SK-N-SH (cell line): ENCODE data around the gene SCARF2. TPM values are rescaled to one million over a fixed set of nuclear protein-coding genes. Genes with fewer than 3 reads are reported as not detected.

Source experiments
- CTCF ChIA-PET: fragments of 300-600, 350-600 bp; formaldehyde crosslinking; extraction: SDS; loops from one replicate; lab custom pipeline; 2021; lab: Yijun Ruan, JAX
- POLR2A ChIA-PET: fragments of 350-600 bp; sonication (Branson Sonifier 250); formaldehyde crosslinking; extraction: SDS; loops from one replicate; lab custom pipeline; 2020; ENCODE audit warnings: antibody characterized with exemption, inconsistent platforms; lab: Yijun Ruan, JAX
- DNase-seq: peaks from one replicate; pipeline ENCODE4 v3.0.0; 2012
- H2AFZ ChIP-seq: fragments of 200-600 bp; sonication (generic); 2 replicates; pipeline ENCODE4 v1.8.1; 2016; ENCODE audit warnings: antibody characterized with exemption, mild to moderate bottlenecking, low read depth
- H3F3A ChIP-seq: fragments of 200-600 bp; sonication (generic); replicated peaks from 2 replicates; pipeline ENCODE3; 2016; ENCODE audit warnings: antibody characterized with exemption, mild to moderate bottlenecking; ENCODE audit not compliant: insufficient read depth
- H3K27ac ChIP-seq, 2 experiments: fragments of 200-500 bp in 1 of 2; fragments of 200-600 bp in 1 of 2; sonication (Bioruptor generic) in 1 of 2; sonication (generic), shearing (Covaris generic) in 1 of 2; 2 replicates each; pipeline versions ENCODE4 v1.5.1 to v1.6.1; 2014 to 2016; ENCODE audit warnings: low read depth in 2 of 2, inconsistent platforms in 1 of 2, low read length in 1 of 2, mild to moderate bottlenecking in 1 of 2, mixed read lengths in 1 of 2
- H3K27me3 ChIP-seq: fragments of 200-600 bp; sonication (generic), shearing (Covaris generic); 2 replicates; pipeline ENCODE4 v1.6.1; 2016; ENCODE audit warnings: mixed run types; ENCODE audit not compliant: insufficient read depth
- H3K36me3 ChIP-seq, 2 experiments: fragments of 200-500 bp in 1 of 2; fragments of 200-600 bp in 1 of 2; sonication (Bioruptor generic) in 1 of 2; sonication (generic) in 1 of 2; replicated peaks in 1 of 2; 2 replicates each; pipeline versions ENCODE3 to v1.5.1; 2014 to 2016; ENCODE audit warnings: low read length in 1 of 2, mild to moderate bottlenecking in 1 of 2; ENCODE audit not compliant: insufficient read depth in 2 of 2, control insufficient read depth in 1 of 2
- H3K4me1 ChIP-seq, 2 experiments: fragments of 200-500 bp in 1 of 2; fragments of 200-600 bp in 1 of 2; sonication (Bioruptor generic) in 1 of 2; sonication (generic), shearing (Covaris generic) in 1 of 2; 2 replicates each; pipeline versions ENCODE4 v1.5.1 to v1.6.1; 2014 to 2016; ENCODE audit warnings: low read depth in 1 of 2, low read length in 1 of 2, mixed run types in 1 of 2; ENCODE audit not compliant: insufficient read depth in 2 of 2, control insufficient read depth in 1 of 2
- H3K4me2 ChIP-seq: fragments of 200-600 bp; sonication (generic), shearing (Covaris generic); 2 replicates; pipeline ENCODE4 v1.6.1; 2017; ENCODE audit warnings: mixed run types
- H3K4me3 ChIP-seq, 2 experiments: fragments of 200-500 bp in 1 of 2; fragments of 200-600 bp in 1 of 2; sonication (Bioruptor generic) in 1 of 2; sonication (generic), shearing (Covaris generic) in 1 of 2; 2 replicates each; pipeline versions ENCODE4 v1.5.1 to v1.8.1; 2014 to 2016; ENCODE audit warnings: low read depth in 2 of 2, inconsistent platforms in 1 of 2, low read length in 1 of 2, mild to moderate bottlenecking in 1 of 2, mixed read lengths in 1 of 2, moderate library complexity in 1 of 2
- H3K79me2 ChIP-seq: fragments of 200-600 bp; sonication (generic); 2 replicates; pipeline ENCODE4 v1.8.1; 2017; ENCODE audit warnings: mild to moderate bottlenecking; ENCODE audit not compliant: insufficient read depth
- H3K9ac ChIP-seq: fragments of 200-600 bp; sonication (generic); 2 replicates; pipeline ENCODE4 v1.6.1; 2017; ENCODE audit warnings: mixed run types
- H3K9me2 ChIP-seq: fragments of 200-600 bp; sonication (generic); 2 replicates; pipeline ENCODE4 v1.6.1; 2017; ENCODE audit warnings: mixed run types
- H3K9me3 ChIP-seq: fragments of 200-600 bp; sonication (generic); 2 replicates; pipeline ENCODE4 v1.6.1; 2017; ENCODE audit warnings: mixed run types, mild to moderate bottlenecking, moderate library complexity
- H4K20me1 ChIP-seq: fragments of 200-600 bp; sonication (generic); 2 replicates; pipeline ENCODE4 v1.6.1; 2017; ENCODE audit warnings: mild to moderate bottlenecking, mixed run types; ENCODE audit not compliant: insufficient read depth
- CTCF ChIP-seq: fragments of 200-600 bp; sonication (generic); IDR thresholded peaks from 2 replicates; pipeline ENCODE4 v1.6.1; 2017; ENCODE audit warnings: antibody characterized with exemption, mild to moderate bottlenecking, moderate library complexity
- ELF1 ChIP-seq: IDR thresholded peaks from 2 replicates; pipeline ENCODE4 v1.4.0; 2012
- EP300 ChIP-seq, 2 experiments: IDR thresholded peaks; 2 replicates each; pipeline versions ENCODE4 v1.4.0 to v1.6.1; 2012; ENCODE audit warnings: borderline replicate concordance in 1 of 2, low read depth in 1 of 2, low read length in 1 of 2
- EZH2phosphoT487 ChIP-seq: fragments of 200-600 bp; sonication (generic); IDR thresholded peaks from 2 replicates; pipeline ENCODE4 v1.6.1; 2017; ENCODE audit warnings: low read depth, mixed run types, mild to moderate bottlenecking, antibody characterized with exemption, moderate library complexity, borderline replicate concordance
- GABPA ChIP-seq: IDR thresholded peaks from 2 replicates; pipeline ENCODE4 v1.4.0; 2012; ENCODE audit warnings: low read depth, mild to moderate bottlenecking
- GATA2 ChIP-seq: sonication (generic); formaldehyde crosslinking; IDR thresholded peaks from 2 replicates; pipeline ENCODE4 v1.5.0; 2020; ENCODE audit warnings: mild to moderate bottlenecking, missing genetic modification reagents
- MXI1 ChIP-seq: IDR thresholded peaks from 2 replicates; pipeline ENCODE4 v1.6.1; 2012; ENCODE audit warnings: mild to moderate bottlenecking, low read depth, low read length, improper control_type of control experiment
- NFIC ChIP-seq: IDR thresholded peaks from 2 replicates; pipeline ENCODE4 v1.4.0; 2012; ENCODE audit warnings: borderline replicate concordance
- REST ChIP-seq: IDR thresholded peaks from 2 replicates; pipeline ENCODE4 v1.6.1; 2012; ENCODE audit warnings: mild to moderate bottlenecking, low read depth, low read length, moderate library complexity
- RFX5 ChIP-seq: IDR thresholded peaks from 2 replicates; pipeline ENCODE4 v1.6.1; 2012; ENCODE audit warnings: mild to moderate bottlenecking, improper control_type of control experiment, low read length
- RXRA ChIP-seq: IDR thresholded peaks from 2 replicates; pipeline ENCODE4 v1.4.0; 2012; ENCODE audit warnings: low read depth, mild to moderate bottlenecking, borderline replicate concordance
- TEAD4 ChIP-seq: IDR thresholded peaks from 2 replicates; pipeline ENCODE4 v1.4.0; 2012; ENCODE audit warnings: mild to moderate bottlenecking, borderline replicate concordance; ENCODE audit not compliant: insufficient read depth
- USF2 ChIP-seq: fragments of 150-350 bp; IDR thresholded peaks from 2 replicates; pipeline ENCODE4 v1.6.1; 2017; ENCODE audit warnings: antibody characterized with exemption, low read length, low read depth, borderline replicate concordance
- ZBTB33 ChIP-seq: IDR thresholded peaks from 2 replicates; pipeline ENCODE4 v1.4.0; 2012; ENCODE audit warnings: low read depth, borderline replicate concordance
- WGBS: methylation state at CpG from one replicate; pipeline ENCODE4 v1.1.6; 2017; ENCODE audit warnings: low lambda C conversion rate; 5-methylcytosine and 5-hydroxymethylcytosine counted together
- polyA plus RNA-seq, 3 experiments: library from polyadenylated mRNA; depleted of rRNA; stranded (reverse); fragments of >200 nt; gene quantifications; 2 replicates each; pipeline ENCODE4 v1.2.3, GENCODE V29; 2012

SCARF2 gene
- polyA plus RNA-seq, 1 of the 3 experiments (the other 2 are of a cell fraction), result 49.0 TPM

DNA sequence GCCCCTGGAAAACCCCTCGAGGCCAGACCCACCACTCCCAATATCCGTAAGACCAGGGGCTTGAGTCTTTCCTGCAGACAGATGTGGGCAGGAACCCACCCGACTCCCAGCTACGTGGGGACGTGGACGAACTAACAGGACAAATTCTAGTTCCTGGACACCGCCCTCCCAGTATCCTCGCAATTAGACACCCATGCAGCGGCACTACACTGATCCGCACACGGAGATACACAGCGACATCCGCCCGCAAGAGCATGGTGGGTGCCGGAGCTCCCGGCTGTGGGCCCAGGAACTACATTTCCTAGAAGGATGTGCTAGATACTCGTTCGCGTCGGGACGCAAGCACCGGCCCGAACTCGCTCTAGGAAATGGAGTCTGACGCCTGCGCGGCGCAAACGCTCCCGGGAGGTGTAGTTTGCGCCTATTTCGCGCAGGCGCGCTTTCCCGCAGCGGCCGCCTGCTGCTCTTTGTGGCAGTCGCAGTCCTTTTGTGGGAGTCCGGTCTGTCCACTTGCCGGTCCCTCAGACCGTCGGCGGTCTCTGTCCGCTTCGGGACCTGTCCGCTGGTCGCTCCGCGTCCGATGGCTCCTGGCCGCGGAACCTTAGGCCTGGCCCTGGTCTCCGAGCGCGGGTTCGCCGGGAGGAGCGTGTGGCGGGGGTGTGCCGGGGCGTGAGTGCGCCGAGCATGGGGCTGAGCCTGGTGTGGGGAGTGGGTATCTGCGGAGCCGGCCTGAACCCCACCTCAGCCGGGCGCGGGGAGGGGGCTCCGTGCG is 43.7 kb downstream of the SCARF2 start, which contains the start of gene ZNF74 (continued):
- TF ChIP-seq REST, result no peak; the same call in 1 of the 2 replicates
- TF ChIP-seq USF2, result no peak
- TF ChIP-seq RFX5, result no peak
- TF ChIP-seq EZH2phosphoT487, result no peak
- peak; percentile 53; the same call in 1 of the 2 replicates for TF ChIP-seq GABPA
- TF ChIP-seq EP300 (IDR thresholded peaks at IDR 0.05; ENCODE audit: borderline replicate concordance in 1 of 2, low read depth in 1 of 2, low read length in 1 of 2), result no peak
- TF ChIP-seq CTCF, result no peak
- TF ChIP-seq MXI1, result peak; percentile 69

GRCh38 chr22:20392983-20393704 is 44.5 kb downstream of the SCARF2 start:
- peak overlapping the region; percentile 82 for H3K4me2 ChIP-seq
- no peaks in the 10 kb centered on the region for H3F3A ChIP-seq
- CTCF ChIA-PET, result interaction anchor here (0.7 to 1.9 kb wide), 4 partner anchors 11 to 238 kb away, joined by 3 to 12 read pairs (median 4); no protein-coding TSS in a partner anchor
- no peaks in the 10 kb centered on the region for H3K9me3 ChIP-seq
- H3K27ac ChIP-seq, result peak overlapping the region; percentile 42 to 88; a peak in 3 of 4 replicates
- peak overlapping the region; percentile 77; the same call in 1 of the 2 replicates for H3K9ac ChIP-seq
- peak overlapping the region; percentile 92 for H2AFZ ChIP-seq
- TF ChIP-seq RXRA (no peak), MXI1 (no peak), USF2 (no peak), ELF1 (no peak), ZBTB33 (no peak), RFX5 (no peak), TEAD4 (no peak), GATA2 (CRISPR knock-in tag) (no peak), NFIC (no peak)
- POLR2A ChIA-PET, result interaction anchor here (0.6 to 2.0 kb wide), 3 partner anchors 11 to 236 kb away, joined by 3 to 10 read pairs (median 3); partner anchors contain the start of gene DGCR6L
- H3K27me3 ChIP-seq, result peaks cover 1% of the 10 kb centered on the region; the same call in 1 of the 2 replicates
- H3K4me1 ChIP-seq, result peaks cover 7 to 18% of the 10 kb centered on the region in 2 experiments; a peak in 3 of 4 replicates
- H3K9me2 ChIP-seq, result no peaks in the 10 kb centered on the region
- H3K36me3 ChIP-seq, result no peaks in the 10 kb centered on the region
- H3K79me2 ChIP-seq, result peaks cover 22% of the 10 kb centered on the region
- H4K20me1 ChIP-seq, result no peaks in the 10 kb centered on the region; the same call in 1 of the 2 replicates
- peak overlapping the region; percentile 78 to 82 for H3K4me3 ChIP-seq
- WGBS, result 98% methylated on average over 9 of the region's 23 CpGs
- DNase-seq, result no peak
